Natural killer cell treated with Interleukin-12 subunit alpha and Interleukin-12 subunit beta and Interleukin-15 and Interleukin-18, amount 100 ng/mL, for 72 hours (primary cell): Measurements from ENCODE around the gene NEU4. TPM values are rescaled to one million over a fixed set of nuclear protein-coding genes. Genes with fewer than 3 reads are reported as not detected.
A peak's percentile ranks its signal among the peaks of the same experiment; 100 is the strongest.
"Not testable (repeated sequence)": the region's sequence is repeated elsewhere in the genome, so short reads cannot be mapped to it uniquely, and the experiment has no call there.

Experiments
- ATAC-seq, 2 donors: fragments of 150-1000 bp; cut with Tn5 transposase in 1 of 2; sonication (Bioruptor Pico), chemical (Tn5 transposase) in 1 of 2; 2 replicates each; pipeline ENCODE4 v1.10.0; 2021
- DNase-seq: peaks from one replicate; pipeline ENCODE4 v3.0.0; 2022; ENCODE audit warnings: low spot score
- H3K27ac Mint-ChIP-seq, 2 donors: 1 replicate in 1 of 2; 2 replicates in 1 of 2; pipeline ENCODE4 v1.8.0; 2022; ENCODE audit warnings: mixed read lengths in 2 of 2, mild to moderate bottlenecking in 1 of 2, moderate library complexity in 1 of 2
- H3K27me3 Mint-ChIP-seq, 2 donors: 1 replicate in 1 of 2; 2 replicates in 1 of 2; pipeline ENCODE4 v1.8.0; 2022; ENCODE audit warnings: mixed read lengths in 2 of 2
- H3K36me3 Mint-ChIP-seq: one replicate; pipeline ENCODE4 v1.8.0; 2022; ENCODE audit warnings: mixed read lengths
- H3K4me1 Mint-ChIP-seq, 2 donors: 1 replicate in 1 of 2; 2 replicates in 1 of 2; pipeline ENCODE4 v1.8.0; 2022; ENCODE audit warnings: low read depth in 2 of 2, mixed read lengths in 2 of 2, mild to moderate bottlenecking in 1 of 2
- H3K4me3 Mint-ChIP-seq: one replicate; pipeline ENCODE4 v1.8.0; 2022; ENCODE audit warnings: mixed read lengths
- H3K9me3 Mint-ChIP-seq: 2 replicates; pipeline ENCODE4 v1.8.0; 2022; ENCODE audit warnings: mixed read lengths
- total RNA-seq, 2 donors: library from RNA; stranded (reverse); gene quantifications; one replicate each; pipeline ENCODE4 v1.2.3, GENCODE V29; 2022

Gene NEU4
- total RNA-seq, 2 donors from 2014 or later, result 0.86 to 3.8 TPM

DNA sequence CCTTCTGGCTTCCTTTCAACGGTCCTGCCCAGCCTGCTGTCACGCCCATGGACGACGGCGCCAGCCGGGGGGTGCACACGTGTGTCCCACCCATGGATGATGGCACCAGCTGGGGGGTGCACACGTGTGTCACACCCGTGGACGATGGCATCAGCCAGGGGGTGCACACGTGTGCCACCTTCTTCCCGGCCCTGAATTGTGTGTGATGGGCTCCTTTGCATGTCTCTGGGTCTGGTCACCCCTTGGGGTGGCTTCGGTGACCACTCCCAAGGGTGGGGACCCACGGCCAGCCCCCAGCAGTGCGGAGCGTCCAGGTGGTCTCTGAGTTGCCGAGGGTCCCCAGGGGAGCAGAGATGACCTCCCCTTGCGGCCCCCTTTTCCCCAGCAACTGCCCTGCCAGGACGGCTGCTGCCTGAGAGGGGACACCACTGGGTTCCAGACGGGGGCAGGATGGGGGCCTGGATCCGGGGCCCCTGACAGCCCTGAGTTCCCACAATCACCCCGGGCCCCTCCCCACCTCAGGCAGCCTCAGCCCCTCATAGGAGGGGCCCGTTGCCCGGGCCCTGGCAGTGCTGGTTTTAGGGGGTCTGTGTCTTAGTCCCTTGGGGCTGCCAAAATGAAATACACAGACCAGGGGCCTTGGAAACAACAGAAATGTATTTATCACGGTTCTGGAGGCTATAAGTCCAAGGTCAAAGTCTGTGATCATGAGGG is 9.4 kb downstream of the NEU4 start:
- Mint-ChIP-seq H3K27ac (no peak overlapping the region), H3K4me3 (no peak overlapping the region), H3K4me1 (peaks cover 20 to 23% of the 10 kb centered on the region in 2 donors), H3K36me3 (peaks cover 6% of the 10 kb centered on the region), H3K9me3 (peaks cover under 1% of the 10 kb centered on the region), H3K27me3 (peaks cover 12 to 14% of the 10 kb centered on the region in 2 donors)
- ATAC-seq (no peak), DNase-seq (peak; percentile 53)

- peaks cover 4% of the 10 kb centered on the region for H3K9me3 Mint-ChIP-seq
- DNase-seq (no peak), ATAC-seq (no peak)
- H3K27ac Mint-ChIP-seq, result no peak overlapping the region
- H3K4me1 Mint-ChIP-seq, result peaks cover 25 to 28% of the 10 kb centered on the region in 2 donors
- peaks cover 10% of the 10 kb centered on the region for H3K36me3 Mint-ChIP-seq
- H3K27me3 Mint-ChIP-seq, result peaks cover 17 to 18% of the 10 kb centered on the region in 2 donors
- no peak overlapping the region for H3K4me3 Mint-ChIP-seq
Observed at GRCh38 chr2:241818943-241819270, 9.9 kb downstream of the NEU4 start.

DNA sequence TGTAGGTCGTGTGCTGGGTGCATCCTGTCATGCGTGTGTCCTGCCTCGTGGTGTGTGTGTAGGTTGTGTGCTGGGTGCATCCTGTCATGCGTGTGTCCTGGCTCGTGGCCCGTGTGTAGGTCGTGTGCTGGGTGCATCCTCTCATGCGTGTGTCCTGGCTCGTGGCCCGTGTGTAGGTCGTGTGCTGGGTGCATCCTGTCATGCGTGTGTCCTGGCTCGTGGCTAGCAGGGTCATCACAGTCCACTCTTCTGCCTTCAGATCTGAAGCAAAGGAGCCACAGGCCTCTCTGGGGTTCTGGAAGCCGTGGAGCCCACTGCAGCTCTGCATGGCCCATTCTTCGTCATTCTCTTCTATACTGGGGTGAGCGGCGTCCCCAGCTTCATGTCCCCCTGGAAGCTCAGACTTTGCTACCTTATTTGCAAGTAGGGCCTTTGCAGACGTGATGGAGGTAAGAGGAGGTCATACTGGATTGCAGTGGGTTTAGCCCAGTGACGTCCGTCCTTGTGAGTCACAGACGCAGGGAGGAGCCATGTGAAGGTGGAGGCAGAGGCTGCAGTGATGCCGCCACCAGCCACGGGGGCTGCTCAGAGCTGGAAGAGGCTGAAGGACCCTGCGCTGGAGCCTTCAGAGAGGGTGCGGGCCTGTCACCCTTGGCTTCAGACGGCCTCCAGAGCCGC is 11.1 kb downstream of the NEU4 start:
- DNase-seq, result peak; percentile 44
- H3K27me3 Mint-ChIP-seq, result peaks cover 21 to 23% of the 10 kb centered on the region in 2 donors
- ATAC-seq, H3K9me3 Mint-ChIP-seq, H3K27ac Mint-ChIP-seq, H3K4me3 Mint-ChIP-seq: not testable (repeated sequence)
- peaks cover 11% of the 10 kb centered on the region for H3K36me3 Mint-ChIP-seq
- H3K4me1 Mint-ChIP-seq, result peaks cover 27 to 32% of the 10 kb centered on the region in 2 donors

DNA sequence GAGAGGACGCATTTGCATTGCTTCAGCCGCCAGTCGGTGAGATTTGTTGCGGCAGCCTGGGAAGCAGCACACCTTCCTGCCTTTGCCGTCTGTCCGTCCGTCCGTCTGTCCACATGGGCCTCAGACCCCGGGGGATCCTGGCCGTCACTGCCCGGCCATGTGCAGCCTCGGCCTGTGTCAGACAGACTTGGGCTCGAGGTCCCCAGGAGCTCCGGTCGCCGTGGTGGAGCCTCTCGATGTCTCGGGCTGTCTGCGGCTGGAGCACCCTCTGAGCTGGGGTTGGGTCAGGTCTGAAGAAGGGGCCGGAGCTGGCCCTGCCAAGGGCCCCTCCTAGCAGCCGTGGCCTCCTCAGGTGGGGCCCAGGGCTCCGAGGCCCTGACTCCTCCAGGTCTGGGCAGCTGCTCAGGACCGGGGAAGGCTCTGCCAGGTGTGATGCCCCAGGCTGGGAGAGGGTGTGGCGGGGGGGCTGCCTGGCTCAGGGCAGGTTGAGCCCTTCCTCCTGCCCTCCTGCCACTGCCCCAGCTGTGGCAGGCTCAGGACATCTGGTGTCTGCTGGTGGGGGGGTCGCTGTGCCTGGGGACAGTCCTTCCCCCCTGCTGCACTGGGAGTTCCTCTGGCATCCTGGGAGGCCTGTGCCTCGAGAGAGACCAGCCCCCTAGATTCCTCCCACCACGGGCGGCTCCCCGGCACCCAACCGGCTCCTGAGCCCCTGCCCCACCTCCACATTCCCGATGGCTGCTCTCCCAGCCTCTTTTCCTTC is 11.8 kb downstream of the NEU4 start:
- H3K27me3 Mint-ChIP-seq, result peaks cover 24 to 28% of the 10 kb centered on the region in 2 donors
- H3K4me1 Mint-ChIP-seq, result peaks cover 27 to 29% of the 10 kb centered on the region in 2 donors
- no peak overlapping the region for H3K4me3 Mint-ChIP-seq
- H3K27ac Mint-ChIP-seq, result peak overlapping the region in 1 of 2 donors; percentile 58
- peak; percentile 59 for DNase-seq
- H3K36me3 Mint-ChIP-seq, result peaks cover 14% of the 10 kb centered on the region
- peak in 1 of 2 donors; percentile 11 for ATAC-seq
- H3K9me3 Mint-ChIP-seq, result peaks cover 4% of the 10 kb centered on the region

DNA sequence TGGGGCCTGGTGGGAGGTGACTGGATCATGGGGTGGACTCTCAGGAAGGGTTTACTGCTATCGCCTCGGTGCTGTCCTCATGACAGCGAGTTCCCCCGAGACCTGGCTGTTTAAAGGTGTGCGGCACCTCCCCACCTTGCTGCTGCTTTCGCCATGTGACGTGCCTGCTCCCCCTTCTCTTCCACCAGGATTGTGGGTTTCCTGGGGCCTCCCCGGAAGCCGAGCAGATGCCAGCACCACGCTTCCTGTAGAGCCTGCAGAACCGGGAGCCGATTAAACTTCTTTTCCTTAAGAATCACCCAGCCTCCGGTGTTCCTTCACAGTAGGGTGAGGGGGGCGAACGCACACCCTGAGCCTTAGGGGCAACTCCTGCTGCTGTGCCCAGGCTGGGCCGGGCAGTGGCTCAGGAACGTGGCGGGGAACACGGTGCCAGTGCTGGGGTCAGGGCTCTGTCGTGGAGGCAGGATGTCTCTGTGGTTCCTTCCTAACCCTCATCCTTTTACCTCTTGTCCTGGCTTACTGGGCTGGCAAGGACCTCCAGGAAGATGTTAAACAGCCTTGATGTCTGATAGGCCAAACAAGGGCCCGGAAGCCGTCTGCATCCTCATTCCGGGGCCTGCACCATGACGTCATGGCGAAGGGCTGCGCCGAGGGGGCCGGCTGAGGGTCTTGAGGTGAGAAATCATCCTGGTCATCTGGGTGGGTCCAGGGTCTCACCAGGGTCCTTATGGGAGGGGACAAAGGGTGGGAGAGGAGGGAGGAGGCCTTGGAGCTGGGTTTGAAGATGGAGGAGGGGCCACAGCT is 12.7 kb downstream of the NEU4 start:
- Mint-ChIP-seq H3K27me3 (peaks cover 24 to 28% of the 10 kb centered on the region in 2 donors), H3K4me1 (peaks cover 27 to 29% of the 10 kb centered on the region in 2 donors), H3K36me3 (peaks cover 14% of the 10 kb centered on the region), H3K4me3 (no peak overlapping the region), H3K9me3 (peaks cover 4% of the 10 kb centered on the region), H3K27ac (peak overlapping the region in 1 of 2 donors; percentile 58)
- DNase-seq, result peak; percentile 58
- ATAC-seq, result no peak

- H3K27me3 Mint-ChIP-seq, result peaks cover 24 to 28% of the 10 kb centered on the region in 2 donors
- DNase-seq (peak; percentile 51), ATAC-seq (no peak)
- H3K4me3 Mint-ChIP-seq, result peak overlapping the region; percentile 31
- peak overlapping the region; percentile 18 to 54 for H3K27ac Mint-ChIP-seq
- H3K4me1 Mint-ChIP-seq, result peaks cover 25 to 28% of the 10 kb centered on the region in 2 donors
- peaks cover 4% of the 10 kb centered on the region for H3K9me3 Mint-ChIP-seq
- H3K36me3 Mint-ChIP-seq, result peaks cover 17% of the 10 kb centered on the region
Observed at GRCh38 chr2:241822264-241822623, 13.3 kb downstream of the NEU4 start.

GRCh38 chr2:241823531-241824437 is 14.8 kb downstream of the NEU4 start:
- H3K9me3 Mint-ChIP-seq, DNase-seq, H3K4me3 Mint-ChIP-seq, ATAC-seq: not testable (repeated sequence)
- Mint-ChIP-seq H3K4me1 (peaks cover 18 to 24% of the 10 kb centered on the region in 2 donors), H3K27ac (peak overlapping the region; percentile 4 to 54), H3K36me3 (peaks cover 22% of the 10 kb centered on the region), H3K27me3 (peaks cover 24 to 28% of the 10 kb centered on the region in 2 donors)

DNA sequence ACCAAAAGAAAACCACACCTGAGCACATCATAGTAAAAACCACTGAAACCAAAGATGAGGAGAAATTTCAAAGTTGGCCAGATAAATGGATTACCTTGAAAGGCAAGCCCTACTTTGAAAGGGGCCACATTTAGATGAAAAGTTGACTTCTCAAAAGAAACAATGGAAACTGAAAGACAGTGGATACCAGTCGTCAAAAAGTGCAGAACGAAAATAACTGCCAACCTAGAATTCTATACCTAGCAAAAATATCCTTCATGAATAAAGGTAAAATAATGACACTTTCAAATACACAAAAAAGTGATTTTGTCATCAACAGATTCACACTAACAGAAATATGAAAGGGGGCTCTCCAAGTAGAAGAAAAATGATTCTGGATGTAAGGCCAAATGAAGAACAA is 18.4 kb downstream of the NEU4 start:
- H3K4me3 Mint-ChIP-seq, result no peak overlapping the region
- peaks cover 4% of the 10 kb centered on the region for H3K9me3 Mint-ChIP-seq
- peaks cover 29 to 40% of the 10 kb centered on the region in 2 donors for H3K27me3 Mint-ChIP-seq

GRCh38 chr2:241833101-241833663 is 24.2 kb downstream of the NEU4 start:
- Mint-ChIP-seq H3K9me3 (no peaks in the 10 kb centered on the region), H3K27ac (no peak overlapping the region), H3K4me1 (peaks cover 9 to 11% of the 10 kb centered on the region in 2 donors), H3K36me3 (no peaks in the 10 kb centered on the region), H3K27me3 (peaks cover 31 to 32% of the 10 kb centered on the region in 2 donors), H3K4me3 (no peak overlapping the region)
- ATAC-seq (no peak), DNase-seq (no peak)

More for the DNA sequence above, 18.4 kb downstream of the NEU4 start:
- H3K36me3 Mint-ChIP-seq, result peaks cover 22% of the 10 kb centered on the region
- ATAC-seq (no peak), DNase-seq (no peak)
- H3K27ac Mint-ChIP-seq, result no peak overlapping the region
- H3K4me1 Mint-ChIP-seq, result peaks cover 17 to 18% of the 10 kb centered on the region in 2 donors

GRCh38 chr2:241833756-241834526 is 24.9 kb downstream of the NEU4 start:
- Mint-ChIP-seq H3K4me1 (peaks cover 9 to 13% of the 10 kb centered on the region in 2 donors), H3K27me3 (peaks cover 37 to 40% of the 10 kb centered on the region in 2 donors)
- not testable (repeated sequence) for H3K9me3 Mint-ChIP-seq, H3K36me3 Mint-ChIP-seq, H3K4me3 Mint-ChIP-seq, H3K27ac Mint-ChIP-seq, ATAC-seq
- peak; percentile 32 for DNase-seq

DNA sequence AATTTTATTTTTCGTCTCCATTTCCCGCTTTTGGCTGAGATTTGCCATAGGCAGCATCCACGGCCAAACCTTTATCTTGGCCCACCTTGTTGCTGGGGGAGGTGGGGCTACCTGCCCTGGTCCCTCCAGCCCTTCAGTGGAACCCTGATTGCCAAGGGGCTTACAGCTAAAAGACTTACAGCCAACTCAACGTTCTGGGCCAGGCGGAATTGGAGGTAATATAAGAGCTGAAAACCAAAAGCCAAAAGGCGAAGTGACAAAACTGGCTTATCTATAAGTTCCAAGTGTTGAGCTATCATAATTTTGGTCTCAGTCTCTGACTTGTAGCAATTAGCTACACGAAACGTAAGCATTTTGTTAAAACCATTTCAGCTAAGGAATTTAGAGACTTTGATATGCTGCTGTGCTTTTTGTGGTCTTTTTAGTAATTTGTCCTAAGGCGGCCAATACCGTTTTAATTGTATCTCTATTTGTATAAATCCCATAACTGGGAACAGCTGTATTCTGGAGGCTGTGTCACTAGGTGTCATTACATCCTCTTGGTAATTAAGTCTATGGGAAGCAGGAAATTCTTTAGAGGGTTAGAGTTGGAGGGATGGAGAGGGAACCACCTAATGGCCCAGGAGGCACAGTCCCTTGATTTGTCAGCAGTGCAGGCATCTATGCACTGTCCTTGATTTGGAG is 25.7 kb downstream of the NEU4 start:
- DNase-seq, result no peak
- no peak overlapping the region for H3K27ac Mint-ChIP-seq

More for the DNA sequence above, 25.7 kb downstream of the NEU4 start:
- peaks cover 37 to 40% of the 10 kb centered on the region in 2 donors for H3K27me3 Mint-ChIP-seq
- no peak for ATAC-seq
- H3K9me3 Mint-ChIP-seq, result no peaks in the 10 kb centered on the region
- no peak overlapping the region for H3K4me3 Mint-ChIP-seq
- H3K36me3 Mint-ChIP-seq, result no peaks in the 10 kb centered on the region
- peaks cover 9 to 13% of the 10 kb centered on the region in 2 donors for H3K4me1 Mint-ChIP-seq
